T-helper 2 cell treated with Interferon-gamma antibody and Interleukin-4, amounts not matched to agents 5 μg/mL and 100 μg/mL, for 36 hours (primary cell): ENCODE results near the gene TENM4.
"Not testable (repeated sequence)": the region's sequence is repeated elsewhere in the genome, so short reads cannot be mapped to it uniquely, and the experiment has no call there.

Source experiments
- DNase-seq: peaks from one replicate; pipeline ENCODE4 v3.0.0; 2021; ENCODE audit warnings: low spot score
- H3K27ac Mint-ChIP-seq: one replicate; pipeline ENCODE4 v1.8.0; 2021; ENCODE audit warnings: mild to moderate bottlenecking, mixed read lengths
- H3K27me3 Mint-ChIP-seq: one replicate; pipeline ENCODE4 v1.8.0; 2021; ENCODE audit warnings: low read depth, mixed read lengths
- H3K36me3 Mint-ChIP-seq: one replicate; pipeline ENCODE4 v1.8.0; 2021; ENCODE audit warnings: low read depth, mixed read lengths
- H3K4me1 Mint-ChIP-seq: one replicate; pipeline ENCODE4 v1.8.0; 2021; ENCODE audit warnings: low read depth, mixed read lengths
- H3K4me3 Mint-ChIP-seq: one replicate; pipeline ENCODE4 v1.8.0; 2022; ENCODE audit warnings: mild to moderate bottlenecking, moderate library complexity, mixed read lengths
- H3K9me3 Mint-ChIP-seq: one replicate; pipeline ENCODE4 v1.8.0; 2021; ENCODE audit warnings: mixed read lengths

TENM4 gene

DNA sequence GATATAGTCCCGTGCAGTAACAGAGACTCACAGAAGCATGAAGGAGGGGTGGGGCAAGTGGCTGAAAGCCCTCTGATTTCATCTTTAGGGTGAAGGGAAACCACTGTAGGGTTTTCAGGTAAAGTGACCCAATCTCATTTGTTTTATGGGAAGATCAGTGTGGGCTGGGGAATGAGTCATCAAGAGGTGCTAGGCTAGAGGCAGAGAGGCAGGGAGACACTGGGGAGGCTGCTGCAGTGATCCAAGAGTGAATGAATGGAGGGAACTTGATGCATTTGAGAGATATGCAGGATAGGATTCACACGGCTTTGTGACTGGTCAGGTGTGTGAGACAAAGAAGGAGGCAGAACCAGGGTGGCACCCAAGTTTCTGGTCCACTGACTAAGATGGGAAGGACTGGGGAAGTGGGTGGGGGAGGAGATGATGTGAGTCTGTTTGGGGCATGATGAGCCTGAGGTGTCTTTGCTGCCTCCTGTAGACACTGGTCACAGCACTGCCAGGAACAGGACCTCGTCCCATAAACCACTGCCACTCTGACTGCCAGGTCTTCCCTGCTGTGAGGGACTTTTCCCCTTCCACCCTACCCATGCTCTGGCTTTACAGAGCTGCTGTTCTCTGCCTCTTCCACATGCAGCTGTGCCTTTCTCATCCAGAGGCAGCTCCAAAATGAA lies 239.0 kb downstream of the TENM4 start:
- no peaks in the 10 kb centered on the region for H3K36me3 Mint-ChIP-seq
- no peak for DNase-seq
- H3K4me1 Mint-ChIP-seq = no peaks in the 10 kb centered on the region
- H3K4me3 Mint-ChIP-seq = no peak overlapping the region
- no peaks in the 10 kb centered on the region for H3K9me3 Mint-ChIP-seq
- no peaks in the 10 kb centered on the region for H3K27me3 Mint-ChIP-seq
- no peak overlapping the region for H3K27ac Mint-ChIP-seq

DNA sequence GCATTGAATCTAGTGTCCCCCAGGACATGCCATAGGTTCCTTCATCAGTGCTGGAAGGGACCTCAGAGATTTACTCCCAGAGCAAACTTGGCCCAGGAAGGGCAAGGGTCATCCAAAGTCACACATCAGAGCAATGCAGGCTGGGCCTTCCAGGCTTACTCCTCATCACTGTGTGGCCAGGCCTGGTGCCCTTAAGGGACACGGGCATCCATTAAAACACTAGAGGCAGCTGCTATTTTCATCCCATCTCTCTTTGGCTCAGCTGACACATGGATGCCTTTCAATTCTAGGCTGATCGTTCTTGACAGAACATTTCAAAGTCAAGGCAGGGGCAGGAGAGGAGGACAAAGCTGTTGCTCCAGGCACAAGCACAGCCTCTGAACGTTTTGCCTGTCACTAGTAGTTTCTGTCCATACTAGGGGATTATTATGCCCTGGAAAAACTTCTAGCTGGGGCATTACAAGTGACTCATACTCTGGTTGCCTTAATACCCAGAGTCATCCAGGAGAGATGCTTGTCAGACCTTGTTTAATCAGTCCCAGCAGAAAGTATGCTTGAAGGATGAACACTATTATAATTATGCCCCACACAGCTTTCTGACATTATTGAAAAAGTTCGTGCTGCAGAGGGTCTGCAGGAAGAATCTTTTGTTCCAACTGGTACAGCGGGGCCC lies 240.3 kb downstream of the TENM4 start:
- Mint-ChIP-seq H3K4me1 (no peaks in the 10 kb centered on the region), H3K4me3 (no peak overlapping the region), H3K9me3 (no peaks in the 10 kb centered on the region), H3K36me3 (no peaks in the 10 kb centered on the region), H3K27ac (no peak overlapping the region), H3K27me3 (no peaks in the 10 kb centered on the region)
- DNase-seq = no peak

DNA sequence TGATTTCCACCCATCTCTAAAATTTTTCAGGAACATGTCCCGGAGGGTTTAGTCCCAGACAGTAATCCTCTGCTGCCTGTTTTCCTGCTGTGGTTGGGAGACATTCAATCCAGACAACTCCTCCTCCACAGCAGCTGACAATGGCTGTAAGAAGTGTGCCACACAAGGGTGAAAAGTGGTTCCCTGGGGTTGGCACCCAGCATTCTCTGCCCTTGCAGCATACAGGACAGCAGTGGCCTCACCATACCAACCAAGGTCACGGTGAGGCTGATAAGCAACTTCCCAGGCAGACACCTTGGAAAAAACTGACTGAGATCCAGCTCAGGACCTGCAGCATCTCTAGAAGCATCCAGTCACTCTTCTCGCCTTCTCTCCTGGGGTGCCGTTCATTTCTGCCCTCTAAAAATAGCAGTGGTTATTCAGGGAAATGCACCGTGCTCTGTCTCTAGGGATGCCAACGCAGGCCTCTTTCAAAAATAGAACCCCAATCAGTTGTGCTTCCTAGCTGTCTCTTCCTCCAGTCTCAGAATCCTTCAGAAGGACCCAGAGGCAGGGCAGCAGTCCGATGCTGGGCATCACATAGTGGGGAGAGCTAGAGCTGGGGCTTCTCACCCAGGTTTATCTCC lies 241.0 kb downstream of the TENM4 start:
- Mint-ChIP-seq H3K4me3 (no peak overlapping the region), H3K4me1 (no peaks in the 10 kb centered on the region), H3K27ac (no peak overlapping the region), H3K9me3 (no peaks in the 10 kb centered on the region), H3K27me3 (no peaks in the 10 kb centered on the region), H3K36me3 (no peaks in the 10 kb centered on the region)
- no peak for DNase-seq

DNA sequence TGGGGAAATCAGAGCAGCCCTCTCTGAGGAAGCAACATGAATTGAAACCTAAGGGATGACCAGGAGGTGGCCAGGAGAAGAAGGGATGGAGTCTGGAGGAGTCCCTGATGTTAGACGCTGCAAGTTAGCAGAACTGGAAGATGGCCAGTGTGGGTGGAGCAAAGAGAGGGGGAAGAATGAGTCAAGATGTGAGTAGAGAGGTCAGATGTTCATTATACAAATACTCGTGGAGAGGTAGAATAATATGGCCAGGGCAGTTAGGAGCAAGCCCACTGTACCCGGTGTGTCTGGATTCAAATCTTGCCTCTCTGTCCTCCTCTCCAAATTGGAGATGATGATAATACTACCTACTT lies 242.0 kb downstream of the TENM4 start:
- H3K36me3 Mint-ChIP-seq = no peaks in the 10 kb centered on the region
- DNase-seq = no peak
- no peak overlapping the region for H3K4me3 Mint-ChIP-seq
- H3K4me1 Mint-ChIP-seq = no peaks in the 10 kb centered on the region
- no peak overlapping the region for H3K27ac Mint-ChIP-seq
- H3K27me3 Mint-ChIP-seq = no peaks in the 10 kb centered on the region
- H3K9me3 Mint-ChIP-seq = no peaks in the 10 kb centered on the region

DNA sequence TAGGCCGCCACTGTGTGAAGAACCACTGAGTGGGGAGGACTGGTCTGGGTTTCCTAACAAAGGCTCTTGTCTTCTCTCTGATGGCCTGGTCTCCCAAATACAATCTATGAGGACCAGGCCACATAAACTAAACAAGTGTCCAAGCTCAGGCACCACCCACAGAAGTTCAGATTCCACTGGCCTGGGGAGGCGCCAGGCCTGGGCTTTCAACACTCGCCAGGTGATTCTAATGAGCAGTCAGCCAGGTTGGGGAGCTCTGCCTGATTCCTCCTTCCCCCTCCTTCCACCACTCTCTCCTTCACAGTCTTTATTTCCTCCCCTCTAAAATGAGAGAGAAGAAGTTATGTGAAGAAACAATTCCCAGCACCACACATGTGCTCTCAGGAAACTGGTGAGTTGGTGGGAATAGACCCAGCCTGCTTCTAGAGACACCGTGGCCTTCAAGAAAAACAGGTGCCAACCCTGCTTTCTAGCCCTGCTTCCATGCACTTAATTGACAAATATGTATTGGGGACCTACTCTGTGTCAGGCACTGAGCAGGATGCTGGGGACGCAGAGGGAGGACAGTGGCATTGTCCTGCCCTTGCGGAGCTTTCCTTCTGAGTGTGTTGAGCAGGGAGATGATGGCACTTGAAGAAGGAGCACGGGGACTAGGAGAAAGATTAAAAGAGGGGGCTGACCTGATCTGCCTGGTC lies 242.5 kb downstream of the TENM4 start:
- Mint-ChIP-seq H3K9me3 (no peaks in the 10 kb centered on the region), H3K27ac (no peak overlapping the region), H3K27me3 (no peaks in the 10 kb centered on the region), H3K4me3 (no peak overlapping the region), H3K36me3 (no peaks in the 10 kb centered on the region), H3K4me1 (no peaks in the 10 kb centered on the region)
- no peak for DNase-seq

DNA sequence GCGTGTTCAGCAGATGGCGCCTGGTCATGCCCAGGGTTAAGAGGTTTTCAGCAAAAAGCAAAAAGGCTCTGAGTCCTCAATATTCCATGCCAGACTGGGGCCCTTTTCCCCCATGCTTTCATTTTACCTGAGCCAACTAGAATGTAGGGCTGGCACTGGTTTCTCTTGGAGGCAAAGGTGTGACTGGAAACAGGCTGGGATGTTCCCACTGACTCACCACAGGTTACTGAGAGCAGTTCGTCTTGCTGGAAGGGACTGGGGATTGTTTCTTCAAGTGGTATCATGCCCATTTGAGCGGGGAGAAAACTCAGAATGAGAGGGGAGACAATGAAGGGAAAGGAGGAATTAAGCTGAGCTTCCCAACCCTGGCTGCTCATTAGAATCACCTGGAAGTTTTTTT lies 243.9 kb downstream of the TENM4 start:
- no peaks in the 10 kb centered on the region for H3K36me3 Mint-ChIP-seq
- DNase-seq = no peak
- no peaks in the 10 kb centered on the region for H3K4me1 Mint-ChIP-seq
- no peaks in the 10 kb centered on the region for H3K27me3 Mint-ChIP-seq
- H3K9me3 Mint-ChIP-seq = no peaks in the 10 kb centered on the region
- no peak overlapping the region for H3K27ac Mint-ChIP-seq
- H3K4me3 Mint-ChIP-seq = no peak overlapping the region

DNA sequence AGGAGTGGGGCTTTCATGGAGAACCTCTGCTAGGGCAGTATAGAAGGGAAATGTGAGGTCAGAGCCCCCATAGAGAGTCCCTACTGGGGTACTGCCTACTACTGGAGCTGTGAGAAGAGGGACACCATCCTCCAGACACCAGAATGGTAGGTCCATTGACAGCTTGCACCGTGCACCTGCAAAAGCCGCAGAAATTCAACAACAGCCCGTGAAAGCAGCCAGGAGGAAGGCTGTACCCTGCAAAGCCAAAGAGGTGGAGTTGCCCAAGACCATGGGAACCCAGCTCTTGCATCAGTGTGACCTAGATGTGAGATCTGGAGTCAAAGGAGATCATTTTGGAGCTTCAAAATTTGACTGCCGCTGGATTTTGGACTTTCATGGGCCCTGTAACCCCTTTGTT lies 245.6 kb downstream of the TENM4 start:
- no peak for DNase-seq
- no peak overlapping the region for H3K27ac Mint-ChIP-seq
- H3K27me3 Mint-ChIP-seq = no peaks in the 10 kb centered on the region
- H3K9me3 Mint-ChIP-seq = no peaks in the 10 kb centered on the region
- no peaks in the 10 kb centered on the region for H3K4me1 Mint-ChIP-seq
- no peaks in the 10 kb centered on the region for H3K36me3 Mint-ChIP-seq
- H3K4me3 Mint-ChIP-seq = no peak overlapping the region

DNA sequence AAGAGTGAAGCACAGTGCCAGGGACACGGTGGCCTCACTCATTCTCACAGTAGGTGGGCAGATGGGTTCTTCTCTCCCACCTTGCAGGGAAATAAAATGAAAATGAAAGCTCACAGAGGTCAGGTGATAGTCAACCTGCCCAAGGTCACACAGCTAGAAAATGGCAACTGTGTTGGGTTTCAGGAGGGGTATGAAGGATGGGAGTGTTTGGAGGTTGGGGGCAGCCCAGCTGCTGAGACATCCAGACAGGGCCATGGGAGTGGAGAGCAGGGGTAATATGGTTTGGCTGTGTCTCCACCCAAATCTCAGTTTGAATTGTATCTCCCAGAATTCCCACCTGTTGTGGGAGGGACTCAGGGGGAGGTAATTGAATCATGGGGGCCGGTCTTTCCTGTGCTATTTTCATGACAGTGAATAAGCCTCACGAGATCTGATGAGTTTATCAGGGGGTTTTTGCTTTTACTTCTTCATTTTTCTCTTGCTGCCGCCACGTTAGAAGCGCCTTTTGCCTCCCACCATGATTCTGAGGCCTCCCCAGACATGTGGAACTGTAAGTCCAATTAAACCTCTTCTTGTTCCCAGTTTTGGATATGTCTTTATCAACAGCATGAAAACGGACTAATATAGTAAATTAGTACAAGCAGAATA lies 247.0 kb downstream of the TENM4 start:
- no peak for DNase-seq
- Mint-ChIP-seq H3K36me3 (no peaks in the 10 kb centered on the region), H3K9me3 (no peaks in the 10 kb centered on the region)

DNA sequence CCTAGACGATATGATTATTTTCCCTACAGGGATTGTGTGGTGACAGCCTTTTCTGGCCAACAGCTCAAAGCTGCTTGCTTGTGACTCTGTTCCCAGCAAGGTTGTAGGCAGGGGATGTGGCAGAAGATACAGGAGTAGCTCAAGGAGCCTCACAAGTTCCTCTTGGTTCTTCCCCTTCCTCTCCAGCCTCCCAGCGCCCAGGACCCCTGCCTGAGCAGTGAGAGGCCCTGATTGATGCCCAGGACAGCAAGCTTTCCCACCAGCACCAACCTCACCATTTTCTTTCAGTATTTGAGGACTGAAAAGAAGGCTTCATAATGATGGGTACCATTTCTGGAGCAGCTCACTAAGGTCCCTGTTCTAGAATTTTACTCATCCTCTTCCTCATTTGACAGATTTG lies 248.0 kb downstream of the TENM4 start:
- no peaks in the 10 kb centered on the region for H3K9me3 Mint-ChIP-seq
- H3K4me1 Mint-ChIP-seq = no peaks in the 10 kb centered on the region
- no peaks in the 10 kb centered on the region for H3K36me3 Mint-ChIP-seq
- H3K27ac Mint-ChIP-seq = no peak overlapping the region
- H3K27me3 Mint-ChIP-seq = no peaks in the 10 kb centered on the region
- H3K4me3 Mint-ChIP-seq = no peak overlapping the region
- DNase-seq = no peak

More for the DNA sequence above, 247.0 kb downstream of the TENM4 start:
- H3K27ac Mint-ChIP-seq = no peak overlapping the region
- H3K27me3 Mint-ChIP-seq = no peaks in the 10 kb centered on the region
- H3K4me1 Mint-ChIP-seq = no peaks in the 10 kb centered on the region
- H3K4me3 Mint-ChIP-seq = no peak overlapping the region

DNA sequence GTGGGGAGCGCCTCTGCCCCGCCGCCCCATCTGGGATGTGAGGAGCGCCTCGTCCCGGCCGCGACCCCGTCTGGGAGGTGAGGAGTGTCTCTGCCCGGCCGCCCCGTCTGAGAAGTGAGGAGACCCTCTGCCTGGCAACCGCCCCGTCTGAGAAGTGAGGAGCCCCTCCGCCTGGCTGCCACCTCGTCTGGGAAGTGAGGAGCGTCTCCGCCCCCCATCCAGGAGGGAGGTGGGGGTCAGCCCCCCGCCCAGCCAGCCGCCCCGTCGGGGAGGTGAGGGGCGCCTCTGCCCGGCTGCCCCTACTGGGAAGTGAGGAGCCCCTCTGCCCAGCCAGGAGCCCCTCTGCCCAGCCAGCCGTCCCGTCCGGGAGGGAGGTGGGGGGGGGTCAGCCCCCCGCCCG lies 249.1 kb downstream of the TENM4 start:
- DNase-seq, H3K36me3 Mint-ChIP-seq, H3K4me1 Mint-ChIP-seq, H3K4me3 Mint-ChIP-seq, H3K9me3 Mint-ChIP-seq, H3K27me3 Mint-ChIP-seq, H3K27ac Mint-ChIP-seq: not testable (repeated sequence)

DNA sequence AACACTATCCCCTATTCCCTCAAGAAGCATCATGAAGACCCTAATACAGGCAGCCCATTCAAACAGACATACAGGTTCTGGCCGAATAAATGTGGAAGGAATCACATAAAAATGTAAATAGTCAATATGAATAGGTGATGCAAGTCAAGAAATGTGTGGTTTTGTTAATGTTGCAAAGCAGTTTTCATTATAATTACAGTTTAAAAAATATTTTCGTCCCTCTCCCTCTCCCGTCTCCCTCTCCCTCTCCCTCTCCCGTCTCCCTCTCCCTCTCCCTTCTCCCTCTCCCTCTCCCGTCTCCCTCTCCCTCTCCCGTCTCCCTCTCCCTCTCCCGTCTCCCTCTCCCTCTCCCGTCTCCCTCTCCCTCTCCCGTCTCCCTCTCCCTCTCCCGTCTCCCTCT lies 250.3 kb downstream of the TENM4 start:
- not testable (repeated sequence) for H3K9me3 Mint-ChIP-seq, H3K4me1 Mint-ChIP-seq, H3K27ac Mint-ChIP-seq, H3K27me3 Mint-ChIP-seq, DNase-seq, H3K4me3 Mint-ChIP-seq, H3K36me3 Mint-ChIP-seq

DNA sequence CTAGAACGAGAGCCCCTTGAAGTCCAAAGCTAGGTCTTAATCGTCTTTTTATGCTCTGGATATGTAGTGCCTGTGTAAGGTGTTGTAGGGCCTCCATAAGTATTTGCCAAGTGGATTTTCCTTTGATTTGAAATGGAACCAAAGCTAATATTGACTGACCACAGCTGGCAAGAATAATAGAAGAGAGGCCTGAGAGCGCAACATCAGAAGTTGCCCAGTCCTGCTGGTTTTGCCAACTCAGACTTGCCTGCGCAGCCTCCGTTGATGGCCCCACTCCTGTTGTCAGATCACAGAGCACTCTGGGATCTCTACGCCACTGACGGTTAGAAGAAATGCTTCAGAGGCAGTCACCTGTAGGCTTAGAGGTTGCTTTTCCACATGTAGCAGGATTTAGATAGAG lies 251.2 kb downstream of the TENM4 start:
- Mint-ChIP-seq H3K4me1 (no peaks in the 10 kb centered on the region), H3K9me3 (no peaks in the 10 kb centered on the region), H3K27me3 (no peaks in the 10 kb centered on the region), H3K27ac (no peak overlapping the region), H3K36me3 (no peaks in the 10 kb centered on the region), H3K4me3 (no peak overlapping the region)
- DNase-seq = no peak

DNA sequence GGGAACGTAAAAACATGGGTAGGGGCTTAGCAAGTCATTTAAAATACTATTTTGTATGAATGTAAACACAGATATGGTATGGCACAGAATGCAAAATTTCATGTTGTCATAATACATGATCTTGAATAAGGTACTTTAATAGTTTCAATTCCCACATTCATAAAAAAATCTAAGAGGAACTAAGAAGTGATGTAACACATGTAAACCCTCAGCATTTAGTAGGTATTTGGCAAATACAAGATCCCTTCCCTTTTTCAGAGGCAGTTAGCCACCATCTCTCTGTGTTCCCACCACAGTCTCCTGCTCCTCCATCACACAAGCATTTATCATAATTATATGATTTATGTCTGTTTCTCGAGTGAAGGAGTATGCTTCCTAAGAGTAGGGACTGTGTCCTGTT lies 251.8 kb downstream of the TENM4 start:
- Mint-ChIP-seq H3K27me3 (no peaks in the 10 kb centered on the region), H3K27ac (no peak overlapping the region), H3K9me3 (no peaks in the 10 kb centered on the region), H3K36me3 (no peaks in the 10 kb centered on the region), H3K4me1 (no peaks in the 10 kb centered on the region), H3K4me3 (no peak overlapping the region)
- no peak for DNase-seq

DNA sequence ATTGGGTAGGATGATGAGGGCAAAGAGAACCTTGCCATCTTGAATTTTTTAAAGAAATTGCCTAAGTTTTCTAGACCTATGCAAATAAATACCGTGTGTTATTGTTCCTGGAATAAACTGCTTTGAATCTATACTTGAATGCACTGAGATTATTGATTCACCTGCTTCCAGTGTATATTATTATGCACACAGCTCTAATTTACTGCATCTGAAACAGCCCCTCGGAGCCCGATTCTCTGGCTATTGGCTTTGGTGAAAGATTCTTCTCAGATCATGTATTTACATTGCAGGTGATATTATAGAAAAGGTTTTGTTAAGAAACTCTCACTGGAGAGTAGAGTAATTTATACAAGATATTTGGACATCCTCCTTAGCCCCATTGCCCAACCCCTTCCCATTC lies 254.2 kb downstream of the TENM4 start:
- Mint-ChIP-seq H3K4me3 (no peak overlapping the region), H3K36me3 (no peaks in the 10 kb centered on the region), H3K4me1 (no peaks in the 10 kb centered on the region), H3K27ac (no peak overlapping the region), H3K27me3 (no peaks in the 10 kb centered on the region), H3K9me3 (no peaks in the 10 kb centered on the region)
- no peak for DNase-seq
